ENCODE measurements around the gene SHANK3. TPM values are rescaled to one million over a fixed set of nuclear protein-coding genes. Genes with fewer than 3 reads are reported as not detected.

Gene SHANK3
- total RNA-seq: 1.1 TPM in 2 replicates

DNA sequence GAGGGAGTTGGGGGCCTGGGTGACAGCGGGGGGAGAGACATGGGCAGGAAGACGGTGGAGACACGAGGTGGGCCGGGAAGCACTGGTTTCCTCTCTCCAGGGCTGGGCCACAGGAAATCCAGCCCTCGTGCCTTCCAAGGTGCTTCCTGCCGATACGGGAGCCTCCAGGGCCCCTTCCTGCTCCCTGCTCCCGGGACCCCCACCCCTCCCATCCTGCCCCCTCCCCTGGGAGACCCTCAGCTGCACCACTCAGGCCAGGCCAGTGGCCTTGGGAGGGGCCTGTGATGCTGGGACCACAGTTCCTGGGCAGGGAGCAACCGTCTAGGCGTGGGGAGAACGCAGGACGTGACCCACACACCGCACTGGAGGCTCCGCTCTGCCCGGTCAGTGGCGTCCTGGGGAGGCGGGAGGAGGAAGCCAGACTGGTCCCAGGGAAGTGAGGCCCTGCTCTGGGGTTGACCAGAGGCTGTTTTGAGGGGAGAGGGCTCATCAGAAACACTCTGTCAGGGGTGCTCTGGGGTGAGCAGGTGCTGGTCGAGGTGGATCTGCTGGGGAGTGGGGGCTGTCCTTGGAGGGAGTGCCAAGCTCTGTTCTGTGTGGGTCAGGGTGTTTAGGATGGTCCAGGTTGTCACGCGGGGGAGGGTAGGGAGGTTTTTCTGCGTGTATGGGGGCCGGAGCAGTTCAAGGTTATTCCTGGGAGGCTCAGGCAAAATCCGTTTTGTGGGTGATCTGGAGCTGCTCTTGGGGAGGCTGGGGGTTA lies at the start of gene SHANK3:
Gene SHANK3 (plus strand): TSS at position 353 of the 760 bp plus-strand sequence.

DNA sequence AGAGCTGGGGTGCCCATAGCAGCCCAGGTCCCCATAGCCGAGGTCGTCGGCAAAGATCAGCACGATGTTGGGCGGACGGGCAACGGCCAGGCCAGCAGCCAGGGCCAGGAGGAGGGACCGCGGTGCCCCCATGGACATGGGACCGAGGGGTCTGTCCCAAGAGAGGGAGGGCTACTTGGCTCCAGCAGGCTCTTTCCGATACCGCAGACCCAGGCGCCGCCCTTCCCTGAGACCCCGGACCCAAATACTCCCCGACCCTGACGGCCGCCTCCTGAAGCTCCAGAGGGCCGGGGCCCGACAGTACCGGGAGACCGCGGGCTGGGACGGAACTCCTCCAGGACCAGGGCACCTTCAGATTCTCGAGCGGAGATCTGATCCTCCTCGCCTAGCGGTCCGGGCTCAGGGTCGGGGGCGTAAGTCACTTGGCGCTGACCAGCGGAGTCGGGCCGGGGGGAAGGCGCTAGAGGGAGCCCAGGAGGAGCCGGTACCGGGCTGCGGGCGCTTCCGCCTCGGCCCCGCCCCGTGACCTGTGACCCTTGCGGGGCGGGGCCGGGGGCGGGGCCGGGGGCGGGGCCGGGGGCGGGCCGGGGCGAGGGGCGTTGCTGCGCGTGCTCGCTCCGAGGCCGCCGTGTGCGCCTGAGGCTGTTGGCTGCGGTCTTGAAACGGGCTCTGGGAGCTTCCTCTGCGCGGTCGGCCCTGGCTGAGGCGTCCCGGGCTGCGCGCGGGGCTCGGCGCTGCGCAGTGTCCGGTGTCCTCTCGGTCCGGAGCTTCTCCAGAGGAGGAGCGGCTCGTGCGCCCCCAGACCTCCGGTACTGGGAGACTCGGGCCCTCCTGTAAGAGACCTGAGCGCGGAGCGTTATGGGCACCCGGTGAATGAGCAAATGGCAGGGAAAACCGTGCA lies 44.7 kb upstream of the SHANK3 start, which contains the start of gene ARSA:
Gene ARSA (minus strand): TSS at position 511 of the 901 bp plus-strand sequence. CDS start 373 bp downstream, at position 138.

Small RNAs within 50 kb of the gene (small RNA-seq; reads per million reads assigned to genes)
- gene RF00019 (ENCODE audit: low replicate concordance) (not detected), gene RNU6-409P (ENCODE audit: low replicate concordance) (not detected)

Other genes starting within 250 kb of the SHANK3 start
- 110 TPM in 2 replicates for gene SBF1, start 197.8 kb upstream of the SHANK3 start, total RNA-seq
- 2.7 and 13.3 TPM in 2 replicates for gene ADM2, start 191.3 kb upstream of the SHANK3 start, total RNA-seq
- gene MIOX, start 186.0 kb upstream of the SHANK3 start, total RNA-seq: 0.14 TPM in 1 of 2 replicates, not detected in the other
- gene LMF2, start 165.1 kb upstream of the SHANK3 start, total RNA-seq: 60.6 and 130 TPM in 2 replicates
- 24.9 and 75.3 TPM in 2 replicates for gene NCAPH2, start 164.6 kb upstream of the SHANK3 start, total RNA-seq
- 3.7 and 4.9 TPM in 2 replicates for gene SCO2, start 147.2 kb upstream of the SHANK3 start, total RNA-seq
- 34.4 and 236 TPM in 2 replicates for gene TYMP, start 142.8 kb upstream of the SHANK3 start, total RNA-seq
- gene KLHDC7B, start 126.9 kb upstream of the SHANK3 start, total RNA-seq: 5.3 TPM in 1 of 2 replicates, not detected in the other
- gene SYCE3, start 109.9 kb upstream of the SHANK3 start, total RNA-seq: not detected in 2 replicates
- gene CPT1B, start 94.4 kb upstream of the SHANK3 start, total RNA-seq: 3.9 and 9.8 TPM in 2 replicates
- 26.9 and 44.6 TPM in 2 replicates for gene CHKB, start 90.0 kb upstream of the SHANK3 start, total RNA-seq
- 0.14 and 1.5 TPM in 2 replicates for gene MAPK8IP2, start 72.0 kb upstream of the SHANK3 start, total RNA-seq
- gene ARSA, start 44.7 kb upstream of the SHANK3 start, total RNA-seq: 27.3 and 38.1 TPM in 2 replicates
- gene ACR, start 65.4 kb downstream of the SHANK3 start, total RNA-seq: not detected in 2 replicates
- 18.2 and 24.6 TPM in 2 replicates for gene RABL2B, start 110.8 kb downstream of the SHANK3 start, total RNA-seq